GM10266 (cell line): ENCODE measurements around the gene CHRNB2.

Experiments
- DNase-seq: peaks from one replicate; pipeline ENCODE4 v3.0.0; 2012; ENCODE audit errors: extremely low spot score
- CTCF ChIP-seq: IDR thresholded peaks from 2 replicates; pipeline ENCODE4 v1.5.1; 2012; ENCODE audit warnings: mild to moderate bottlenecking, low read depth; ENCODE audit not compliant: control insufficient read depth, insufficient read depth; ENCODE audit errors: missing control alignments

Gene CHRNB2

GRCh38 chr1:154575951-154576566 is 8.5 kb downstream of the CHRNB2 start:
- TF ChIP-seq CTCF = no peak
- DNase-seq = no peak

GRCh38 chr1:154577346-154578057 is 9.9 kb downstream of the CHRNB2 start:
- DNase-seq = no peak
- no peak for TF ChIP-seq CTCF

- DNase-seq = no peak
- no peak for TF ChIP-seq CTCF
These were observed 10.5 kb downstream of the CHRNB2 start for GRCh38 chr1:154578058-154578418.

GRCh38 chr1:154579374-154579773 is 11.8 kb downstream of the CHRNB2 start:
- no peak for DNase-seq
- no peak for TF ChIP-seq CTCF

GRCh38 chr1:154581766-154582165 is 14.2 kb downstream of the CHRNB2 start:
- no peak for DNase-seq
- TF ChIP-seq CTCF = no peak

- DNase-seq = no peak
- TF ChIP-seq CTCF = no peak
These were observed 15.3 kb downstream of the CHRNB2 start for GRCh38 chr1:154582885-154583284.

- no peak for TF ChIP-seq CTCF
- DNase-seq = no peak
These were observed 16.2 kb downstream of the CHRNB2 start for GRCh38 chr1:154583773-154584172.
